ENCODE results near the gene KRTAP29-1. TPM values are rescaled to one million over a fixed set of nuclear protein-coding genes. Genes with fewer than 3 reads are reported as not detected.
"Not testable (repeated sequence)": the region's sequence is repeated elsewhere in the genome, so short reads cannot be mapped to it uniquely, and the experiment has no call there.

Gene KRTAP29-1
- total RNA-seq, 3 donors from 2014 or later, result not detected

DNA sequence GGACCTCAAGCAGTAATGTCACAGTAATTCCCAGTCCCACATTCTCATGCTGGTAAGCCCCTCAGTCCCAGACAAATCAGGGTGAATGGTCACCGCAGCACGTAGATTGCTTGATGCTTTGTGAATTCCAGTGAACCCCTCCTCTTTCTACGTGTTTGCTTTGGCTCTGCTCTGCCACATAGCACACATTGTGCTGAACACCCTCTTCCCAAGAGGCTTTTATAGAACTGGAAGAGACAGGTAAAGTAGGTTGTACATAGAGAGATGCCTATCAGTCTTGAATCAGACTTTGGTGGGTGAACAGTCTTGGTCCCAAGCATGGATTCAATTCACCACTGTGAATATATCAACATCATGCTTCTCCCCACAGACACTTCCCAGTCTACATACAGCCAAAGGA lies 38.1 kb downstream of the KRTAP29-1 start:
- no peaks in the 10 kb centered on the region for H3K4me1 ChIP-seq (ENCODE audit: low read depth)
- TF ChIP-seq, protein P1, sequence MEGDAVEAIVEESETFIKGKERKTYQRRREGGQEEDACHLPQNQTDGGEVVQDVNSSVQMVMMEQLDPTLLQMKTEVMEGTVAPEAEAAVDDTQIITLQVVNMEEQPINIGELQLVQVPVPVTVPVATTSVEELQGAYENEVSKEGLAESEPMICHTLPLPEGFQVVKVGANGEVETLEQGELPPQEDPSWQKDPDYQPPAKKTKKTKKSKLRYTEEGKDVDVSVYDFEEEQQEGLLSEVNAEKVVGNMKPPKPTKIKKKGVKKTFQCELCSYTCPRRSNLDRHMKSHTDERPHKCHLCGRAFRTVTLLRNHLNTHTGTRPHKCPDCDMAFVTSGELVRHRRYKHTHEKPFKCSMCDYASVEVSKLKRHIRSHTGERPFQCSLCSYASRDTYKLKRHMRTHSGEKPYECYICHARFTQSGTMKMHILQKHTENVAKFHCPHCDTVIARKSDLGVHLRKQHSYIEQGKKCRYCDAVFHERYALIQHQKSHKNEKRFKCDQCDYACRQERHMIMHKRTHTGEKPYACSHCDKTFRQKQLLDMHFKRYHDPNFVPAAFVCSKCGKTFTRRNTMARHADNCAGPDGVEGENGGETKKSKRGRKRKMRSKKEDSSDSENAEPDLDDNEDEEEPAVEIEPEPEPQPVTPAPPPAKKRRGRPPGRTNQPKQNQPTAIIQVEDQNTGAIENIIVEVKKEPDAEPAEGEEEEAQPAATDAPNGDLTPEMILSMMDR (IDR thresholded peaks at IDR 0.05), result no peak
- H3K4me3 ChIP-seq, result no peak overlapping the region
- ATAC-seq, result no peak
- intact Hi-C loops (cut with DNase I, micrococcal nuclease), result no loop called here
- no peaks in the 10 kb centered on the region for H3K9me3 ChIP-seq
- no peaks in the 10 kb centered on the region for H3K36me3 ChIP-seq (ENCODE audit: low read depth)
- DNase-seq, result no peak

DNA sequence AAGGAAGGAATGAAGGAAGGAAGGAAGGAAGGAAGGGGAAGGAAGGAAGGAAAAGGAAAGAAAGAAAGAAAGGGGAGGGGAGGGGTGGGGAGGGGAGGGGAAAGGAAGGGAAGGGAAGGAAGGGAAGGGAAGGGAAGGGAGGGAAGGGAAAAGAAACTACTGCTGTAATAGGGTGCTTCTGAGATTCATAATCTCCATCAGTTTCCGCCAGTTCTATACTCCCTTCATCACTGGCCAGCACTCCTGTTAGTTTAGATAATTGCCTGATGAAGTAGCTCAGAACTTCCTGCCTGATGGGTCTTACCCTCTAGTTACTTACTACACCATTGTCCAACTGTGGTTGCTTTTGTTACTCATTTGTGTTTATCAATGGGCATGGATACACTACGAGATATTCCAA lies 39.4 kb downstream of the KRTAP29-1 start:
- Histone ChIP-seq H3K4me1 (ENCODE audit: low read depth) (no peaks in the 10 kb centered on the region), H3K4me3 (no peak overlapping the region), H3K36me3 (ENCODE audit: low read depth) (no peaks in the 10 kb centered on the region), H3K9me3 (no peaks in the 10 kb centered on the region)
- intact Hi-C loops (cut with DNase I, micrococcal nuclease), result no loop called here
- ATAC-seq (no peak), DNase-seq (no peak)
- TF ChIP-seq, protein P1 (IDR thresholded peaks at IDR 0.05), result no peak

DNA sequence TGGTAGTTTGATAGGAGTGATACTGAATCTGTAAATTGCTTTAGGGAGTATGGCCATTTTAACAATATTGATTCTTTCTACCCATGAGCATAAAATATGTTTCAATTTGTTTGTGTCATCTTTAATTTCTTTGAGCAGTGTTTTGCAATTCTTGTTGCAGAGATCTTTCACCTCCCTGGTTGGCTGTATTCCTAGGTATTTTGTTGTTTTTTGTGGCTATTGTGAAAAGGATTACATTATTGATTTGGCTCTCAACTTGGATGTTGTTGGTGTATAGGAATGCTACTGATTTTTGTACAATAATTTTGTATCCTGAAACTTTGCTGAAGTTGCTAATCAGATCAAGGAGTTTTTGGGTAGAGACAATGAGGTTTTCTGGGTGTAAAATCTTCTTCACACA lies 44.2 kb downstream of the KRTAP29-1 start:
- no peaks in the 10 kb centered on the region for H3K4me1 ChIP-seq (ENCODE audit: low read depth)
- ATAC-seq (no peak), DNase-seq (no peak)
- no peaks in the 10 kb centered on the region for H3K36me3 ChIP-seq (ENCODE audit: low read depth)
- intact Hi-C loops (cut with DNase I, micrococcal nuclease), result no loop called here
- no peak overlapping the region for H3K4me3 ChIP-seq
- no peaks in the 10 kb centered on the region for H3K9me3 ChIP-seq
- TF ChIP-seq, protein P1 (IDR thresholded peaks at IDR 0.05), result no peak

DNA sequence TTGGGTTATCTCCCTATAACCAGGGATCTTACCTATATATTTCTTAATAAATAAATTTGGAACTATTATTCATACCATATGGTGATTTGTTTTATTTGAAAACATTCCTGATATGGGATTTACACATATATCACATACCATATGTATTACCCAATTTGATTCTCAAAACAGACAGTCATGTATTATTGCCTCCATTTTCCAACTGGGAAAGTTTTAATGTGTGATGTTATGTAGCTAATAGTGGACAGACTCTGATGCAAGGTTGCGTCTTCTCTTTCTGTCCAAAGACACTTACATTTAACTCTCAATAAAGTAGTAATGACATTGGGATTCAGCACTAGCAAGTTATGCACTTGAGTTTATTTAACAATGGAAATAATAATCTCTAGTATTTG lies 46.4 kb downstream of the KRTAP29-1 start:
- DNase-seq, result no peak
- H3K4me3 ChIP-seq, result no peak overlapping the region
- no peaks in the 10 kb centered on the region for H3K36me3 ChIP-seq (ENCODE audit: low read depth)
- TF ChIP-seq, protein P1 (IDR thresholded peaks at IDR 0.05), result no peak
- intact Hi-C loops (cut with DNase I, micrococcal nuclease), result no loop called here
- ATAC-seq, result no peak
- no peaks in the 10 kb centered on the region for H3K4me1 ChIP-seq (ENCODE audit: low read depth)
- no peaks in the 10 kb centered on the region for H3K9me3 ChIP-seq

DNA sequence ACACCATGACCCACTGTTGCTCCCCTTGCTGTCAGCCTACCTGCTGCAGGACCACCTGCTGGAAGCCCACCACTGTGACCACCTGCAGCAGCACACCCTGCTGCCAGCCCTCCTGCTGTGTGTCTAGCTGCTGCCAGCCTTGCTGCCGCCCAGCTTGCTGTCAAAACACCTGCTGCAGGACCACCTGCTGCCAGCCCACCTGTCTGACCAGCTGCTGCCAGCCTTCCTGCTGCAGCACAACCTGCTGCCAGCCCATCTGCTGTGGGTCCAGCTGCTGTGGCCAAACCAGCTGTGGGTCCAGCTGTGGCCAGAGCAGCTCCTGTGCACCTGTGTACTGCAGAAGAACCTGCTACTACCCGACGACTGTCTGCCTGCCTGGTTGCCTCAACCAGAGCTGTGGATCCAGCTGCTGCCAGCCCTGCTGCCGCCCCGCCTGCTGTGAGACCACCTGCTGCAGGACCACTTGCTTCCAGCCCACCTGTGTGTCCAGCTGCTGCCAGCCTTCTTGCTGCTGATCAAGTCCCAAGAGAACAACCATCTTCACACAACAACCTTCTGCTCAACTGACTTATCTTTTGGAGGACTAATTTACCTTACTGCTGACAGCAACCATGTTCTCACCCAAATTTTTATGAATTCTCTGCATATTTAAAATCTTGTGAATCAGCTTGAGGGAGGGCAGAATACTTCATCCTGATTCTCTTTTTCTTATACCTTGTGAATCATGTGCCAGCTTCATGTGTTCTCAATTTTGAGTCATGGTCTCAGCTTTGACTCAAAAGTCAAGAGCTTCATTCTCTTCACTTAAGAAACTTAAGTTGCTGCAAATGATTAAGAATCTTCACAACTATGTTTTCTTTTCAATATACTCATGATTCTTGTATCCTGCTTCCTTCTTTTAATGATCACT lies 47.0 kb downstream of the KRTAP29-1 start, which contains the start of gene KRTAP9-9:
TSS of gene KRTAP9-9 (plus strand) at position 4 of the 910 bp plus-strand sequence.
- ATAC-seq; H3K9me3 ChIP-seq; H3K4me1 ChIP-seq (ENCODE audit: low read depth); intact Hi-C loops (cut with DNase I, micrococcal nuclease); H3K4me3 ChIP-seq; H3K36me3 ChIP-seq (ENCODE audit: low read depth); DNase-seq: not testable (repeated sequence)

DNA sequence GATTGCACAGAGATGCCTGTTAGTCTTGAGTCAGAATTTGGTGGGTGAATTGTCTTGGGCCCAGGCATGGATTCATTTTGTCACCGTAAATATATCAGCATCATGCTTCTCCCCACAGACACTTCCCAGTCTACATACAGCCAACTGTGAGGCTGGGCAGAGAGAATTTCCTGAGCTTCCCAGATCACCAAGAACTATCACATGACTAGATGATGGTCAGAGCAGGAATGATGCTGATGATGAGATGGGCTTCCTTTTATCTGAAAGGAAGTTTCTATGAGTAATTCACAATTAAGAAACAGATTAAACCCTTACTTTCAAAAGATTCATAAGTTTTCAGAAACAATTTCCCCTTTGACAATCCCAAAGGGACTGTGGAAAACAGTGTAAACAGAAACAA lies 47.8 kb downstream of the KRTAP29-1 start:
- Histone ChIP-seq H3K4me1 (ENCODE audit: low read depth) (no peaks in the 10 kb centered on the region), H3K9me3 (no peaks in the 10 kb centered on the region), H3K36me3 (ENCODE audit: low read depth) (no peaks in the 10 kb centered on the region), H3K4me3 (no peak overlapping the region)
- ATAC-seq (no peak), DNase-seq (no peak)
- intact Hi-C loops (cut with DNase I, micrococcal nuclease), result no loop called here
- TF ChIP-seq, protein P1 (IDR thresholded peaks at IDR 0.05), result no peak
